ENCODE data around the gene NEK9.

Gene NEK9

GRCh38 chr14:75049731-75050201 lies 77.1 kb downstream of the NEK9 start:
- no peak overlapping the region for H2BK15ac ChIP-seq (ENCODE audit: low read length)
- no peaks in the 10 kb centered on the region for H3K79me1 ChIP-seq (ENCODE audit: low read depth, low read length)
- H3K9ac ChIP-seq (ENCODE audit: low read depth, low read length, poor library complexity): no peak overlapping the region
- H3K4ac ChIP-seq (ENCODE audit: low read length): no peak overlapping the region
- H3K4me2 ChIP-seq (ENCODE audit: insufficient read depth, low read length, poor library complexity, severe bottlenecking): no peak overlapping the region
- no peak overlapping the region for H3K23ac ChIP-seq (ENCODE audit: low read depth, low read length, poor library complexity)
- H3K4me1 ChIP-seq (ENCODE audit: control insufficient read depth in 2 of 2, insufficient read depth in 1 of 2, low read depth in 1 of 2, low read length in 2 of 2): no peaks in the 10 kb centered on the region
- no peaks in the 10 kb centered on the region for H3K27me3 ChIP-seq (ENCODE audit: control insufficient read depth in 3 of 3, insufficient read depth in 3 of 3, low read depth in 1 of 3, low read length in 3 of 3)
- no peak overlapping the region for H4K91ac ChIP-seq (ENCODE audit: low read depth, low read length, poor library complexity)
- H3K36me3 ChIP-seq (replicated peaks in 1 of 2; ENCODE audit: control insufficient read depth in 2 of 2, insufficient read depth in 2 of 2, low read length in 2 of 2): peaks cover 0 to 25% of the 10 kb centered on the region in 2 donors
- no peak overlapping the region for H2BK120ac ChIP-seq (ENCODE audit: low read depth, low read length)
- no peak overlapping the region for H2BK5ac ChIP-seq (ENCODE audit: low read length)
- no peak overlapping the region for H3K18ac ChIP-seq (ENCODE audit: low read length)
- H3K27ac ChIP-seq (replicated peaks; ENCODE audit: low read length): no peak overlapping the region
- no peak overlapping the region for H2BK12ac ChIP-seq (ENCODE audit: low read length)
- H2AFZ ChIP-seq (ENCODE audit: low read length): no peak overlapping the region
- DNase-seq (ENCODE audit: low spot score): no peak
- no peak overlapping the region for H3K4me3 ChIP-seq (ENCODE audit: low read length in 2 of 2)
- no peak overlapping the region for H2AK5ac ChIP-seq (ENCODE audit: low read depth, low read length)
- peaks cover 0 to 3% of the 10 kb centered on the region in 2 donors for H3K9me3 ChIP-seq (replicated peaks in 1 of 2; ENCODE audit: control insufficient read depth in 2 of 2, insufficient read depth in 1 of 2, low read depth in 1 of 2, low read length in 2 of 2)
- no CpG with 5 or more reads among the region's 3 CpGs for WGBS, 2 donors (ENCODE audit: extremely low coverage in 2 of 2, insufficient read length in 2 of 2, insufficient replicate concordance in 1 of 2)
- H3K14ac ChIP-seq (ENCODE audit: low read length): no peak overlapping the region
- no peak overlapping the region for H4K8ac ChIP-seq (ENCODE audit: low read depth, low read length)

GRCh38 chr14:75049136-75049535 lies 77.7 kb downstream of the NEK9 start:
- Histone ChIP-seq H3K27ac (replicated peaks; ENCODE audit: low read length) (no peak overlapping the region), H2BK15ac (ENCODE audit: low read length) (no peak overlapping the region), H2AFZ (ENCODE audit: low read length) (no peak overlapping the region), H3K9me3 (replicated peaks in 1 of 2; ENCODE audit: control insufficient read depth in 2 of 2, insufficient read depth in 1 of 2, low read depth in 1 of 2, low read length in 2 of 2) (peaks cover 0 to 3% of the 10 kb centered on the region in 2 donors), H3K4me3 (ENCODE audit: low read length in 2 of 2) (no peak overlapping the region), H4K91ac (ENCODE audit: low read depth, low read length, poor library complexity) (no peak overlapping the region), H3K79me1 (ENCODE audit: low read depth, low read length) (no peaks in the 10 kb centered on the region), H2BK120ac (ENCODE audit: low read depth, low read length) (no peak overlapping the region), H4K8ac (ENCODE audit: low read depth, low read length) (no peak overlapping the region), H3K18ac (ENCODE audit: low read length) (no peak overlapping the region), H3K4ac (ENCODE audit: low read length) (no peak overlapping the region), H3K36me3 (replicated peaks in 1 of 2; ENCODE audit: control insufficient read depth in 2 of 2, insufficient read depth in 2 of 2, low read length in 2 of 2) (peaks cover 0 to 19% of the 10 kb centered on the region in 2 donors), H2BK5ac (ENCODE audit: low read length) (no peak overlapping the region), H2AK5ac (ENCODE audit: low read depth, low read length) (no peak overlapping the region), H3K4me2 (ENCODE audit: insufficient read depth, low read length, poor library complexity, severe bottlenecking) (no peak overlapping the region), H3K23ac (ENCODE audit: low read depth, low read length, poor library complexity) (no peak overlapping the region), H2BK12ac (ENCODE audit: low read length) (no peak overlapping the region), H3K9ac (ENCODE audit: low read depth, low read length, poor library complexity) (no peak overlapping the region), H3K27me3 (ENCODE audit: control insufficient read depth in 3 of 3, insufficient read depth in 3 of 3, low read depth in 1 of 3, low read length in 3 of 3) (no peaks in the 10 kb centered on the region), H3K4me1 (ENCODE audit: control insufficient read depth in 2 of 2, insufficient read depth in 1 of 2, low read depth in 1 of 2, low read length in 2 of 2) (no peaks in the 10 kb centered on the region), H3K14ac (ENCODE audit: low read length) (no peak overlapping the region)
- no CpG with 5 or more reads among the region's 5 CpGs for WGBS, 2 donors (ENCODE audit: extremely low coverage in 2 of 2, insufficient read length in 2 of 2, insufficient replicate concordance in 1 of 2)
- no peak for DNase-seq (ENCODE audit: low spot score)

GRCh38 chr14:75048101-75048500 lies 78.7 kb downstream of the NEK9 start:
- Histone ChIP-seq H3K18ac (ENCODE audit: low read length) (no peak overlapping the region), H3K27me3 (ENCODE audit: control insufficient read depth in 3 of 3, insufficient read depth in 3 of 3, low read depth in 1 of 3, low read length in 3 of 3) (no peaks in the 10 kb centered on the region), H3K9ac (ENCODE audit: low read depth, low read length, poor library complexity) (no peak overlapping the region), H2AFZ (ENCODE audit: low read length) (no peak overlapping the region), H2BK120ac (ENCODE audit: low read depth, low read length) (no peak overlapping the region), H4K8ac (ENCODE audit: low read depth, low read length) (no peak overlapping the region), H2AK5ac (ENCODE audit: low read depth, low read length) (no peak overlapping the region), H3K4me2 (ENCODE audit: insufficient read depth, low read length, poor library complexity, severe bottlenecking) (no peak overlapping the region), H3K27ac (replicated peaks; ENCODE audit: low read length) (no peak overlapping the region), H3K23ac (ENCODE audit: low read depth, low read length, poor library complexity) (no peak overlapping the region), H3K4me3 (ENCODE audit: low read length in 2 of 2) (no peak overlapping the region), H4K91ac (ENCODE audit: low read depth, low read length, poor library complexity) (no peak overlapping the region), H3K9me3 (replicated peaks in 1 of 2; ENCODE audit: control insufficient read depth in 2 of 2, insufficient read depth in 1 of 2, low read depth in 1 of 2, low read length in 2 of 2) (peaks cover 0 to 3% of the 10 kb centered on the region in 2 donors), H3K36me3 (replicated peaks in 1 of 2; ENCODE audit: control insufficient read depth in 2 of 2, insufficient read depth in 2 of 2, low read length in 2 of 2) (peaks cover 0 to 8% of the 10 kb centered on the region in 2 donors), H3K14ac (ENCODE audit: low read length) (no peak overlapping the region), H3K4me1 (ENCODE audit: control insufficient read depth in 2 of 2, insufficient read depth in 1 of 2, low read depth in 1 of 2, low read length in 2 of 2) (no peaks in the 10 kb centered on the region), H3K4ac (ENCODE audit: low read length) (no peak overlapping the region), H3K79me1 (ENCODE audit: low read depth, low read length) (no peaks in the 10 kb centered on the region), H2BK15ac (ENCODE audit: low read length) (no peak overlapping the region), H2BK12ac (ENCODE audit: low read length) (no peak overlapping the region), H2BK5ac (ENCODE audit: low read length) (no peak overlapping the region)
- WGBS, 2 donors (ENCODE audit: extremely low coverage in 2 of 2, insufficient read length in 2 of 2, insufficient replicate concordance in 1 of 2): no CpG with 5 or more reads among the region's 2 CpGs
- DNase-seq (ENCODE audit: low spot score): no peak

GRCh38 chr14:75047506-75047905 lies 79.3 kb downstream of the NEK9 start:
- Histone ChIP-seq H3K27me3 (ENCODE audit: control insufficient read depth in 3 of 3, insufficient read depth in 3 of 3, low read depth in 1 of 3, low read length in 3 of 3) (no peaks in the 10 kb centered on the region), H3K4me2 (ENCODE audit: insufficient read depth, low read length, poor library complexity, severe bottlenecking) (no peak overlapping the region), H4K8ac (ENCODE audit: low read depth, low read length) (no peak overlapping the region), H3K79me1 (ENCODE audit: low read depth, low read length) (no peaks in the 10 kb centered on the region), H3K4me1 (ENCODE audit: control insufficient read depth in 2 of 2, insufficient read depth in 1 of 2, low read depth in 1 of 2, low read length in 2 of 2) (no peaks in the 10 kb centered on the region), H3K4me3 (ENCODE audit: low read length in 2 of 2) (no peak overlapping the region), H3K18ac (ENCODE audit: low read length) (no peak overlapping the region), H2AFZ (ENCODE audit: low read length) (no peak overlapping the region), H2BK15ac (ENCODE audit: low read length) (no peak overlapping the region), H3K36me3 (replicated peaks in 1 of 2; ENCODE audit: control insufficient read depth in 2 of 2, insufficient read depth in 2 of 2, low read length in 2 of 2) (peaks cover 0 to 2% of the 10 kb centered on the region in 2 donors), H2BK12ac (ENCODE audit: low read length) (no peak overlapping the region), H3K9ac (ENCODE audit: low read depth, low read length, poor library complexity) (no peak overlapping the region), H4K91ac (ENCODE audit: low read depth, low read length, poor library complexity) (no peak overlapping the region), H2BK120ac (ENCODE audit: low read depth, low read length) (no peak overlapping the region), H3K4ac (ENCODE audit: low read length) (no peak overlapping the region), H2AK5ac (ENCODE audit: low read depth, low read length) (no peak overlapping the region), H3K27ac (replicated peaks; ENCODE audit: low read length) (no peak overlapping the region), H3K9me3 (replicated peaks in 1 of 2; ENCODE audit: control insufficient read depth in 2 of 2, insufficient read depth in 1 of 2, low read depth in 1 of 2, low read length in 2 of 2) (peaks cover 0 to 3% of the 10 kb centered on the region in 2 donors), H3K23ac (ENCODE audit: low read depth, low read length, poor library complexity) (no peak overlapping the region), H3K14ac (ENCODE audit: low read length) (no peak overlapping the region), H2BK5ac (ENCODE audit: low read length) (no peak overlapping the region)
- DNase-seq (ENCODE audit: low spot score): no peak
- no CpG with 5 or more reads among the region's 4 CpGs for WGBS, 2 donors (ENCODE audit: extremely low coverage in 2 of 2, insufficient read length in 2 of 2, insufficient replicate concordance in 1 of 2)

Data from neuronal stem cell (in vitro differentiated cells).